NT2/D1 (cell line): ENCODE results near the gene COL9A3.

Experiments used
- YY1 ChIP-seq: IDR thresholded peaks from 2 replicates; pipeline ENCODE4 v1.6.1; 2011; ENCODE audit not compliant: insufficient read length, insufficient read depth
- ZNF274 ChIP-seq: IDR thresholded peaks from 2 replicates; pipeline ENCODE4 v1.6.1; 2011; ENCODE audit warnings: mild to moderate bottlenecking, low read depth, low read length

DNA sequence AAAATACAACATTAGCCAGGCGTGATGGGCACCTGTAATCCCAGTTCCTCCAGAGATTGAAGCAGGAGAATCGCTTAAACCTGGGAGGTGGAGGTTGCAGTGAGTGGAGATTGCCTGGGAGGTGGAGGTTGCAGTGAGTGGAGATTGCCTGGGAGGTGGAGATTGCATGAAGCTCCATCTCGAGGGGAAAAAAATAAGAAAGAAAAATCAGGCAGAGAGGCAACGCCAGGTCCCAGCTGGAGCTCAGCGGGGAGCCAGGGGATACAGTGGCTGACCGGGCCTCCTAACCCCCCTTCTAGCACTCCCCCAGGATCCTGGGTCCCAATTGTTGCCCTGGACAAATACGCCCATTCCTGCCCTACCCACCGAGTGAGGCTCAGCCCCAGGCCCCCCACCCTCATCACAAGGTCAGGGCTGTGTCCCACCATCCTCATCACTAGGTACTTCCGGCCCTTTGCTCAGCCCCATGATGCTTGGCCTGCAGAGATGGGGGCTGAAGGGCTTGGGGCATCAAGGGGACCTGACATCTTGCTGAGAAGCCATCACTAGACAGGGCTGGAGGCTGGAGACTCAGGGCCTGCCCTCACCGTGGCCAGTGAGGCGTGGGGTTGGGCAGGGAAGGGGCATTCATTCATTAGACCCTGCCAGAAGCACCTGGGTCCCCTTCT lies 10.3 kb upstream of the COL9A3 start:
- TF ChIP-seq YY1: no peak
- TF ChIP-seq ZNF274: no peak
